Central memory CD8-positive, alpha-beta T cell (primary cell): ENCODE data around the gene TRIP10.
A peak's percentile ranks its signal among the peaks of the same experiment; 100 is the strongest.
"Not testable (repeated sequence)": the region's sequence is repeated elsewhere in the genome, so short reads cannot be mapped to it uniquely, and the experiment has no call there.

Experiments
- ATAC-seq: fragments of 150-1000 bp; cut with Tn5 transposase; replicated peaks from 2 replicates; pipeline ENCODE4 v1.10.0; 2022; ENCODE audit warnings: mild to moderate bottlenecking, moderate FRiP score, moderate number of reproducible peaks; ENCODE audit not compliant: poor library complexity, severe bottlenecking; ENCODE audit errors: extremely low read depth
- DNase-seq, 2 donors: peaks; one replicate each; pipeline ENCODE4 v3.0.0; 2021; ENCODE audit warnings: low spot score in 2 of 2
- H3K27ac Mint-ChIP-seq: one replicate; pipeline ENCODE4 v1.8.0; 2022; ENCODE audit warnings: low read depth, mild to moderate bottlenecking, moderate library complexity, mixed read lengths
- H3K27me3 Mint-ChIP-seq: one replicate; pipeline ENCODE4 v1.8.0; 2022; ENCODE audit warnings: mixed read lengths
- H3K36me3 Mint-ChIP-seq: one replicate; pipeline ENCODE4 v1.8.0; 2022; ENCODE audit warnings: mild to moderate bottlenecking, moderate library complexity, mixed read lengths; ENCODE audit not compliant: insufficient read depth
- H3K4me1 Mint-ChIP-seq: one replicate; pipeline ENCODE4 v1.8.0; 2022; ENCODE audit warnings: mixed read lengths
- H3K4me3 Mint-ChIP-seq: one replicate; pipeline ENCODE4 v1.8.0; 2022; ENCODE audit warnings: mild to moderate bottlenecking, moderate library complexity, mixed read lengths
- H3K9me3 Mint-ChIP-seq: one replicate; pipeline ENCODE4 v1.8.0; 2022; ENCODE audit warnings: mixed read lengths

Gene TRIP10

DNA sequence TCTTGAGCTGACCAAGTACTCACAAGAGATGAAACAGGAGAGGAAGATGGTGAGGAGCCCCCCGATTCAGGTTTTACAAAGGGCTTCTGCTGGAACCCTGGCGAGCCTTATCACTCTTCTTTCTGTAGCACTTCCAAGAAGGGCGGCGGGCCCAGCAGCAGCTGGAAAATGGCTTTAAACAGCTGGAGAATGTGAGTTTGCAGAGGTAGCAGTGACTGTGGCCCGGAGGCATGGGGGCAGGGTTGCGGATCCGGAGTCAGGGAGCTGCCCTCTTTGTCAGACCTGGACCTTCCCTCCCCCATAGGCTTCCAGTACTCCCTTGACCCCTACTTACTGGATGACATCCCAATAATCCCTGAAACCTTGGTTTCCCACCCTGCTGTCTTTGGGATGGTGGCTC, 3.6 kb downstream of the TRIP10 start:
- Mint-ChIP-seq H3K4me1 (peaks cover 28% of the 10 kb centered on the region), H3K27me3 (no peaks in the 10 kb centered on the region), H3K36me3 (peaks cover 16% of the 10 kb centered on the region), H3K4me3 (no peak overlapping the region), H3K9me3 (no peaks in the 10 kb centered on the region), H3K27ac (no peak overlapping the region)
- DNase-seq (no peak), ATAC-seq (no peak)

- H3K27me3 Mint-ChIP-seq, result no peaks in the 10 kb centered on the region
- ATAC-seq, result no peak
- H3K4me1 Mint-ChIP-seq, result peaks cover 20% of the 10 kb centered on the region
- no peak for DNase-seq
- no peak overlapping the region for H3K27ac Mint-ChIP-seq
- H3K9me3 Mint-ChIP-seq, result no peaks in the 10 kb centered on the region
- no peak overlapping the region for H3K4me3 Mint-ChIP-seq
- peaks cover 20% of the 10 kb centered on the region for H3K36me3 Mint-ChIP-seq
These were observed 4.4 kb downstream of the TRIP10 start for GRCh38 chr19:6743714-6744380.

DNA sequence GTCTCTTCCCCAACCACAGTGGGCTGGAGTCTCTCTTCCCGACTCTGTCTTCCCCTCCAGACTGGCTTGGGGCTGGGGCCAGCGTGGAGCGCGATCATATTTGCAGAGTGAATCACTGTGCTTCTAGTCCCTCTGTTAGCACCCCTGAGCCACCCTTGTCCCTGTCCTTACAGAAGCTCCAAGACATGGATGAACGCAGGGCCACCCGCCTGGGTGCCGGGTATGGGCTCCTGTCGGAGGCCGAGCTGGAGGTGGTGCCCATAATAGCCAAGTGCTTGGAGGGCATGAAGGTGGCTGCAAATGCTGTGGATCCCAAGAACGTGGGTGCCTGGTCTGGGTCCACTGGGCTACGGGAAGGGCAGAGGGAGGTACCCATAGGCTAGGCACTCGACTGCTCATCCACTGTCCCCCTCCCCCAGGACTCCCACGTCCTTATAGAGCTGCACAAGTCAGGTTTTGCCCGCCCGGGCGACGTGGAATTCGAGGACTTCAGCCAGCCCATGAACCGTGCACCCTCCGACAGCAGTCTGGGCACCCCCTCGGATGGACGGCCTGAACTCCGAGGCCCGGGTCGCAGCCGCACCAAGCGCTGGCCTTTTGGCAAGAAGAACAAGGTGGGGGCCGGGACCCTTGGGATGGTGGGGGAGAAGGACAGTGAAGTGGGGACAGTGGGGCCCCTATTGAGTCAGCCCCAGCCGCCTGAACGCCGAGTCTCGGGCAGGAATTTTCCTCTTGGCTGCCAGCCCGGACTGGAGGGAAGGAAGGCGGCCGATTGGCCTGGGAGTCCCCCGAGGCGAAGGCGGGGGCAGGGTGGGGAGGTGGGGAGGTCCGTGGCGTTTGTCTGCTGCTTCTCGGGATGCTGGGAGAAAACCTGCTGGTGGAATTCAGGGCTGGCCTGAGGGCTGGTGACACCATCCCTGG, 5.2 kb downstream of the TRIP10 start:
- Mint-ChIP-seq H3K4me3 (no peak overlapping the region), H3K36me3 (peaks cover 25% of the 10 kb centered on the region), H3K9me3 (no peaks in the 10 kb centered on the region), H3K27me3 (no peaks in the 10 kb centered on the region), H3K4me1 (peaks cover 14% of the 10 kb centered on the region), H3K27ac (no peak overlapping the region)
- DNase-seq (no peak), ATAC-seq (no peak)

DNA sequence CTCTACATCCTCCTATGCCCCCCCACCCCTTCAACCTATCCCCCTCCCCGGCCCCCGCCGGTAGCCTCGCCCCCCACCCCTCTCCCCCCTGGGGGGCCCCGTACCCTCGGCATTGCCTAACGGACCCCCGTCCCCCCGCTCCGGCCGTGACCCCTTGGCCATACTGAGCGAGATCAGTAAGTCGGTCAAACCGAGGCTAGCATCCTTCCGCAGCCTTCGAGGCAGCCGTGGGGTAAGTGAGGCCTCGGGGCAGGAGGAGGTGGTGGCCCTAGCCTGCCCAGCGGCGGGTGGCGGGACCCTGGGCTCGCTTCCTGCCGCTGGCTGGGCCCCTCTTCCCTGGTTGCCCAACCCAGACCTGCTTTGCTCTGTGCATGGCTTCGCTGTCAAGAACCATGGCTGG, 6.5 kb downstream of the TRIP10 start:
- H3K9me3 Mint-ChIP-seq, result no peaks in the 10 kb centered on the region
- no peak for ATAC-seq
- DNase-seq, result no peak

GRCh38 chr19:6748543-6748942, 9.1 kb downstream of the TRIP10 start:
- not testable (repeated sequence) for H3K4me3 Mint-ChIP-seq, H3K27me3 Mint-ChIP-seq, H3K9me3 Mint-ChIP-seq, DNase-seq, H3K27ac Mint-ChIP-seq, ATAC-seq
- H3K36me3 Mint-ChIP-seq, result peaks cover 37% of the 10 kb centered on the region
- peaks cover 16% of the 10 kb centered on the region for H3K4me1 Mint-ChIP-seq

More for the DNA sequence above, 6.5 kb downstream of the TRIP10 start:
- peak overlapping the region; percentile 36 for H3K27ac Mint-ChIP-seq
- peaks cover 28% of the 10 kb centered on the region for H3K36me3 Mint-ChIP-seq
- no peak overlapping the region for H3K4me3 Mint-ChIP-seq
- peaks cover 12% of the 10 kb centered on the region for H3K4me1 Mint-ChIP-seq
- no peaks in the 10 kb centered on the region for H3K27me3 Mint-ChIP-seq

- Mint-ChIP-seq H3K9me3 (no peaks in the 10 kb centered on the region), H3K4me1 (peaks cover 15% of the 10 kb centered on the region), H3K4me3 (no peak overlapping the region), H3K27me3 (no peaks in the 10 kb centered on the region), H3K36me3 (peaks cover 42% of the 10 kb centered on the region), H3K27ac (no peak overlapping the region)
- DNase-seq, result no peak
- no peak for ATAC-seq
These were observed 10.6 kb downstream of the TRIP10 start for GRCh38 chr19:6750062-6750461.

- H3K9me3 Mint-ChIP-seq, result no peaks in the 10 kb centered on the region
- ATAC-seq, result no peak
- no peak overlapping the region for H3K27ac Mint-ChIP-seq
- no peak overlapping the region for H3K4me3 Mint-ChIP-seq
- H3K4me1 Mint-ChIP-seq, result peaks cover 15% of the 10 kb centered on the region
- H3K27me3 Mint-ChIP-seq, result no peaks in the 10 kb centered on the region
- no peak for DNase-seq
- peaks cover 39% of the 10 kb centered on the region for H3K36me3 Mint-ChIP-seq
These were observed 11.7 kb downstream of the TRIP10 start for GRCh38 chr19:6751189-6751588.

DNA sequence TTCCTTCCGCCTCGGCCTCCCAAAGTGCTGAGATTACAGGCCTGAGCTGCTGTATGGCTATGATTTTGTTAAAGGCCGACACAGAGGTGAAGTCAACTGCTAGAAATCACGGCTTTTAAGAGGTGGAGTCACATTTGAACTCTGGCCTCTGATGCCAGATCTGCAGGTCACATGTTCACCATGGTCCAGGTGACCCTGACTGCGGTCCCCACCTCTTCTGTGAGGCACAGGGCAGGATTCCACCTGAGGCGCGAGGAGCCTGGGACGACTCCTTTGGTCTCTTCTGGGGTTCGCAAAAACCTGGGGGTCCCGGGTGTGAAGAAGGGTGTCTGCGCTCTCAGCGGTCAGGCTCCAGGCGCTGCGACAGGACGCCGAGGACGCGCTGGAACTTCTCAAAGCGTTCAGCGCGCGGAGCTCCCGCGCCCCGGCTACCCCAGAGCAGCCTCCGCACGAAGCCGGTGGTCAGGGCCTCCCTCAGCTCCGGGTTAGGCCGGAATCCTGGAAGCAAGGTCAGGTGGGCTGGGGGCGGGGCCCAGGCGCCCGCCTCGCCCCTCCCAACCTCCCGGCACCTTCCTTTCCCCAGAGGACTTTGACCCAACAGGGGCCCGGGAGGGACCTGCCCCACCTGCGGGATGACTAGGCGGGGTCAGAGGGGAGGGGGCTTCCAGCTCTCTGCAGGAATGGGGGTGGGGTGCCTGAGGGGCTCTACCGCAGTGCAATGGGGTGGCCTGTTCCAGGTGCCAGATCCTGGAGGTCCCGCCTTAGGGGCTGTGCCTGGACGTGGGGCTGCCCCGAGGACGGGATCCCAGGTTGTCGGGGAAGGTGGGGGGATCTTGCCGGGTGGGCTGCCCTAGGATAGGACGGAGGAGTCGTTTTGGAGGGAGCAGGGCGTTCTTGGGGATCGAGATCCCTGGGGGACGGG, 13.0 kb downstream of the TRIP10 start:
- Mint-ChIP-seq H3K27me3 (no peaks in the 10 kb centered on the region), H3K36me3 (peaks cover 36% of the 10 kb centered on the region), H3K4me1 (peaks cover 15% of the 10 kb centered on the region), H3K27ac (peak overlapping the region; percentile 83), H3K9me3 (no peaks in the 10 kb centered on the region), H3K4me3 (peak overlapping the region; percentile 79)
- ATAC-seq, result no peak
- DNase-seq, result no peak

GRCh38 chr19:6753178-6754031, 13.9 kb downstream of the TRIP10 start:
- Mint-ChIP-seq H3K27me3 (no peaks in the 10 kb centered on the region), H3K4me3 (peak overlapping the region; percentile 79), H3K27ac (peak overlapping the region; percentile 83), H3K4me1 (peaks cover 16% of the 10 kb centered on the region), H3K36me3 (peaks cover 38% of the 10 kb centered on the region), H3K9me3 (no peaks in the 10 kb centered on the region)
- ATAC-seq (peak; percentile 94), DNase-seq (peak in 1 of 2 donors; percentile 74)

GRCh38 chr19:6754136-6754535, 14.7 kb downstream of the TRIP10 start:
- Mint-ChIP-seq H3K27me3 (no peaks in the 10 kb centered on the region), H3K4me1 (peaks cover 20% of the 10 kb centered on the region), H3K36me3 (peaks cover 39% of the 10 kb centered on the region), H3K27ac (peak overlapping the region; percentile 46), H3K9me3 (no peaks in the 10 kb centered on the region), H3K4me3 (no peak overlapping the region)
- no peak for DNase-seq
- ATAC-seq, result no peak

DNA sequence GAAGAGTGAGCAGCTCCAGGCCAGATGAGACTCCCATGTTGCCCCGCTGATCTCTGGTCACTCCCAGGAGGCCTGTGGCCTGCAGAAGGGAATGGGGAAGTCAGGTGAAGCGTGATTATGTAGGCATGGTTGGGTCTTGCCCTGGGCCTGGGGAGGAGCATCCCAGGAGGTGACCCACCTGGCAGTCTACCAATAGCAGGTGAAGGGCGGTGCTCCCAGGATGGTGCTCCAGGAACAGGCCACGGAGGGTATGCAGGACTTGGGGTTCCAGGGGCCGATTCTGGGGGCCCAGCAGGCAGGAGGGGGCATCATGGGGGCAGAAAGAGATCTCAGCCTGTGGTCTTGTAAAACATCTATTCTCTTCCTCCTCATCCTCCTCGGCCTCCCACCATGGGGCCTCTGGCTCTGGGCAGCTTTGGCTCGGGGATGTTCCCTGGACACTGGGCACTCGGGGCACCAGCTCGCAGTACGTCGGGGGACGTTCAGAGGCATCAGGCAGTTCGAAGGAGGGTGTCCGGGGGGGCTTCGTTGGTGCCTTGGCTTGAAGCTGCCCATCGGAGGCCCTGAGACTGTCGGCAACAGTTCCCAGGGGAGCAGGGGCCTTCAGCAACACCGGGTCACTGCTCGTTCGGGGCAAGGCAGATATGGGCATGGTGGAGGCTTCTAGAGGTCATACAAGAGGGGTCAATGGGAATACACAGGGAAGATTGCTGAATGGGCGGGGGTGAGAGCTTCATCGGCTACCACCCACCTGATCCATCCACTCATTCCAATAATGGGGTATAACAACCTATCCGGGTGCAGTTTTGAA, 15.4 kb downstream of the TRIP10 start:
- Mint-ChIP-seq H3K27ac (peak overlapping the region; percentile 46), H3K4me3 (no peak overlapping the region), H3K36me3 (peaks cover 37% of the 10 kb centered on the region), H3K4me1 (peaks cover 20% of the 10 kb centered on the region), H3K9me3 (no peaks in the 10 kb centered on the region), H3K27me3 (no peaks in the 10 kb centered on the region)
- ATAC-seq, result no peak
- DNase-seq, result no peak
